GM12865 (cell line): ENCODE results near the gene KCNS1.
A peak's percentile ranks its signal among the peaks of the same experiment; 100 is the strongest.

Experiments used
- DNase-seq: peaks from one replicate; pipeline ENCODE4 v3.0.0; 2010; ENCODE audit warnings: low read depth
- H3K4me3 ChIP-seq: 2 replicates; pipeline ENCODE4 v1.5.1; 2011; ENCODE audit warnings: mild to moderate bottlenecking, low read depth, low read length, control low read depth
- TF ChIP-seq, protein P1 (sequence below): IDR thresholded peaks from 2 replicates; pipeline ENCODE4 v1.5.1; 2011; ENCODE audit warnings: low read length, control low read depth, low read depth, inconsistent platforms; ENCODE audit not compliant: insufficient read depth; ENCODE audit errors: missing control alignments

The KCNS1 gene

DNA sequence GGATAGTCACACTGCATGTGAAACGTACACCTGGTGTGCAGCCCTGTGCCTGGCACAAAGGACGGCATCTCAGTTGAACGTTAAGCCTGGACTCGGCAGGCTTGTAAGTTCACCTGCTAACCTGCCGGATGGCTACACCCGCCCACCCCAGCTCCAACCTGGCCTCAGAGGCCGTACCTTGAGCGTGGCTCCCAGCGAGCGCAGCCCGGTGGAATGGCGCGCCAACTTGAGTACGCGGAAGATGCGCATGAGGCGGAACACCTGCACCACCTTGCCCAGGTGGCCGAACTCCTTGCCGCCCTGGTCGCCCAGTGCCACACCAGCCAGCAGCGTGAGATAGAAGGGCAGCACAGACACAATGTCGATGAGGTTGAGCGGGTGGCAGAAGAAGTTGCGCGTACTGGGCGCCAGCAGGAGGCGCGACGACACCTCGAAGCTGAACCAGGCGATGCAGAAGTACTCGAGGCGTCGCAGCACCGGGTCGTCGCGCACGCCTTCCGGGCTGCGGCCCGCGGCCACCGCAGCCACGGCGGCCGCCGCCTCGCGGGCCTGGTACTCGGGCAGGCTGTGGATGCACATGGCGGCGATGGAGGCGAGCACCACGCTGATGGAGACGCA, 3.3 kb downstream of the KCNS1 start:
- peak; percentile 45 for DNase-seq
- TF ChIP-seq, protein P1, sequence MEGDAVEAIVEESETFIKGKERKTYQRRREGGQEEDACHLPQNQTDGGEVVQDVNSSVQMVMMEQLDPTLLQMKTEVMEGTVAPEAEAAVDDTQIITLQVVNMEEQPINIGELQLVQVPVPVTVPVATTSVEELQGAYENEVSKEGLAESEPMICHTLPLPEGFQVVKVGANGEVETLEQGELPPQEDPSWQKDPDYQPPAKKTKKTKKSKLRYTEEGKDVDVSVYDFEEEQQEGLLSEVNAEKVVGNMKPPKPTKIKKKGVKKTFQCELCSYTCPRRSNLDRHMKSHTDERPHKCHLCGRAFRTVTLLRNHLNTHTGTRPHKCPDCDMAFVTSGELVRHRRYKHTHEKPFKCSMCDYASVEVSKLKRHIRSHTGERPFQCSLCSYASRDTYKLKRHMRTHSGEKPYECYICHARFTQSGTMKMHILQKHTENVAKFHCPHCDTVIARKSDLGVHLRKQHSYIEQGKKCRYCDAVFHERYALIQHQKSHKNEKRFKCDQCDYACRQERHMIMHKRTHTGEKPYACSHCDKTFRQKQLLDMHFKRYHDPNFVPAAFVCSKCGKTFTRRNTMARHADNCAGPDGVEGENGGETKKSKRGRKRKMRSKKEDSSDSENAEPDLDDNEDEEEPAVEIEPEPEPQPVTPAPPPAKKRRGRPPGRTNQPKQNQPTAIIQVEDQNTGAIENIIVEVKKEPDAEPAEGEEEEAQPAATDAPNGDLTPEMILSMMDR = peak; percentile 16
- H3K4me3 ChIP-seq = no peak overlapping the region

DNA sequence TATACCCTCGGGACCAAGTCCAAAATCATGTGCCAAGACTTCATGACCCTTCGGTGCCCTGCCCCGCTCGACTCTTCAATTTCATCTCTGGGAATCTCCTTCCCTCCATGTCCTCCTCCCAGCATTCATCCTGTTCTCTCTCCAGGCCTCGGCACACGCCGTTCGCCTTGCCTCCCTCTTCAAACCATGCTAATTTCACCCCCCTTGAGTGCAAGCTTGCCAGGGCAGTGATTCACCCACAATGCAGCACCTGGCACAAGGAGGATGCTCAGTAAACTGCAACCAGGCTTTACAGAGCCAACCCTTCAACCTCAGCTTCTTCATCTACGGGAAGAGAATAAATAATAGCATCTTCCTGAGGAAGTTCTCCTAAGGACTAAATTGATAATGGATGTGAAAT, 4.1 kb downstream of the KCNS1 start:
- no peak overlapping the region for H3K4me3 ChIP-seq
- TF ChIP-seq, protein P1 = no peak
- DNase-seq = no peak

DNA sequence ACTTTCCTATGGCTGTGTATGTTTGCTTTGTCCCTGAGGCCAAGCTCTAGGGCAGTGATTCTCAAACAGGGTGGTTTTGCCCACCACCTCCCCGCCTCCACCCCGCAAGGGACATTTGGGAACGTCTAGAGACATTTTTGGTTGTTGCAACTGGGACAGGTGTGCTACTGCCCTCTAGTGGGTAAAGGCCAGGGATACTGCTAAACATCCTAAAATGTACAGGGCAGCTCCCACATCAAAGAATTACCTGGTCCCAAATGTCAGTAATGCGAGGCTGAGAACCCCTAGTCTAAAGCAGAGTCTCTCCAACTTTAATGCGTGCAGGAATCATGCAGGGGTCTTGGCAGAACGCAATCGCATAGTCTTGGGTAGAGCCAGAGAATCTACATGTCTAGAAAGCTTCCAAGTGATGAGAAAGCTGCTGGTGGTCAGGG, 5.1 kb downstream of the KCNS1 start:
- no peak overlapping the region for H3K4me3 ChIP-seq
- peak; percentile 75 for DNase-seq
- TF ChIP-seq, protein P1 = peak; percentile 80

DNA sequence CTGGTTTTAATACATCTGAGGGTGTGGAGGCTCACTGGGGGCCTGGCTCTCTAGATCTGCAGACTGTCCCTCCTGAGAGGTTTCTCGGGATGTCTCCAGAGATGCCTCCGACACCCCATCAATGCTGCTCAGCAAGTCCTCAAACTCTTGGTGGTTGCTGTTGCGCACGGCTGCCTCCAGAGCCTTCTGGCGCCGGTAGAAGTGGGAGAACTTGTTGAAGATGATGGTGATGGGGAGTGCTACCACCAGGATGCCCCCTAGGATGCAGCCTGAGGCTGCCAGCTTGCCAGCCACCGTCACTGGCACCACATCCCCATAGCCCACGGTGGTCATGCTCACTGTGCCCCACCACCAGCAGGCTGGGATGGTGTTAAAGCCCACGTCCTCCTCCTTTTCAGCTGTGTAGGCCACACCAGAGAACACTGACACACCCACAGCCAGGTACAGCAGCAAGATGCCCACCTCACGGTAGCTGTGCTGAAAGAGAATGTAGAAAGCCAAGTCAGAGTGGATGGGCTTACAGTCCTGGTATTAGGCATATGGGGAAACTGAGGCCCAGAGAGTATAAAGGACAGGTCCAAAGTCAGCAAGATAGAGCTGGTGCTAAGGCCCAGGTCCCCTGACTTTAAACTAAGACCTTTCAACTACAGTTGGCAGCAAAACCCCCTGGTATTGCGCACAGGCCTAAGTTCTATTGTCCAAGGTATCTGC, 5.9 kb downstream of the KCNS1 start:
- no peak overlapping the region for H3K4me3 ChIP-seq
- TF ChIP-seq, protein P1 = no peak
- DNase-seq = no peak

DNA sequence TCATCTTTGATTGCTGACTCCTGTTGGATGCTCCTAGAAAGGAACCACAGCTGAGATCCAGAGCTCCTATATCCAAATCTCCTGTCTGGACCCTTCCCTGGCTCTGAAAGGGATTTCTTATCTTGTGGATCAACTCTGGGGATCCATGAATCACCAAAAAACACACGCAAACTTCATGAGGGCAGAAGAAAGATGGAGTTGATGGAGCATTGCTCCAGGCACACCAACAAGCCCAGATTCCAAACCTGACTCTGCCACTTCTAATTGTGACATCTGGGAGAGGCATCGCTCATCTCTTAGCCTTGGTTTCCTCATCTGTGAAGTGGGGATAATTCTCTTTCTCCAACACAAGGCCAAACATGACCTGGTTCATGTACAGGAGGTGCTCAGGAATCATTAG, 6.7 kb downstream of the KCNS1 start:
- TF ChIP-seq, protein P1 = no peak
- H3K4me3 ChIP-seq = no peak overlapping the region
- no peak for DNase-seq

DNA sequence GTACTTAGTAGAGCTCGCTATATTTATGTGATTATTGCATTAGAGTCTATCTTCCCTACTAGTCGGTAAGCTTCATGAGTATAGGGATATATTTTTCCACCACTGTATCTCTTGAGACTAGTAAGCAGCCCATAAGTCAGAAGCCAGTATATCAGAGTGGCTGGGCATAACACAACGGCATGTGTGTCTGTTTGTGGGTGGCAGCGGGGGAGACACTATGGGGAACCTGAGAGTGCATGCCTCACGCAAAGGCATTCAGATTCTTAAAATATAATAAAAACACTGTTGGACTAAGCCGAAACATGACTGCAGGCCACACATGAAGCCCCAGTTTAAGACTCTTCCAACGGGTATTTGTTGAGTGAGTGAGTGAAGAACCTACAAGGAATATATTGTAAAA, 8.0 kb downstream of the KCNS1 start:
- TF ChIP-seq, protein P1 = no peak
- DNase-seq = no peak
- no peak overlapping the region for H3K4me3 ChIP-seq
